ENCODE results near the gene UCP2. TPM values are rescaled to one million over a fixed set of nuclear protein-coding genes. Genes with fewer than 3 reads are reported as not detected.

Gene UCP2
- total and polyA plus RNA-seq, 10 of the 15 experiments (the other 5 are each of a cell fraction or from before 2014, with no cell fraction given) = 32.9 to 248 (median 154) TPM

- TF ChIP-seq, protein P1, sequence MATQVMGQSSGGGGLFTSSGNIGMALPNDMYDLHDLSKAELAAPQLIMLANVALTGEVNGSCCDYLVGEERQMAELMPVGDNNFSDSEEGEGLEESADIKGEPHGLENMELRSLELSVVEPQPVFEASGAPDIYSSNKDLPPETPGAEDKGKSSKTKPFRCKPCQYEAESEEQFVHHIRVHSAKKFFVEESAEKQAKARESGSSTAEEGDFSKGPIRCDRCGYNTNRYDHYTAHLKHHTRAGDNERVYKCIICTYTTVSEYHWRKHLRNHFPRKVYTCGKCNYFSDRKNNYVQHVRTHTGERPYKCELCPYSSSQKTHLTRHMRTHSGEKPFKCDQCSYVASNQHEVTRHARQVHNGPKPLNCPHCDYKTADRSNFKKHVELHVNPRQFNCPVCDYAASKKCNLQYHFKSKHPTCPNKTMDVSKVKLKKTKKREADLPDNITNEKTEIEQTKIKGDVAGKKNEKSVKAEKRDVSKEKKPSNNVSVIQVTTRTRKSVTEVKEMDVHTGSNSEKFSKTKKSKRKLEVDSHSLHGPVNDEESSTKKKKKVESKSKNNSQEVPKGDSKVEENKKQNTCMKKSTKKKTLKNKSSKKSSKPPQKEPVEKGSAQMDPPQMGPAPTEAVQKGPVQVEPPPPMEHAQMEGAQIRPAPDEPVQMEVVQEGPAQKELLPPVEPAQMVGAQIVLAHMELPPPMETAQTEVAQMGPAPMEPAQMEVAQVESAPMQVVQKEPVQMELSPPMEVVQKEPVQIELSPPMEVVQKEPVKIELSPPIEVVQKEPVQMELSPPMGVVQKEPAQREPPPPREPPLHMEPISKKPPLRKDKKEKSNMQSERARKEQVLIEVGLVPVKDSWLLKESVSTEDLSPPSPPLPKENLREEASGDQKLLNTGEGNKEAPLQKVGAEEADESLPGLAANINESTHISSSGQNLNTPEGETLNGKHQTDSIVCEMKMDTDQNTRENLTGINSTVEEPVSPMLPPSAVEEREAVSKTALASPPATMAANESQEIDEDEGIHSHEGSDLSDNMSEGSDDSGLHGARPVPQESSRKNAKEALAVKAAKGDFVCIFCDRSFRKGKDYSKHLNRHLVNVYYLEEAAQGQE (IDR thresholded peaks at IDR 0.05; ENCODE audit: low read depth, low read length) = no peak
- TF ChIP-seq, protein P2, sequence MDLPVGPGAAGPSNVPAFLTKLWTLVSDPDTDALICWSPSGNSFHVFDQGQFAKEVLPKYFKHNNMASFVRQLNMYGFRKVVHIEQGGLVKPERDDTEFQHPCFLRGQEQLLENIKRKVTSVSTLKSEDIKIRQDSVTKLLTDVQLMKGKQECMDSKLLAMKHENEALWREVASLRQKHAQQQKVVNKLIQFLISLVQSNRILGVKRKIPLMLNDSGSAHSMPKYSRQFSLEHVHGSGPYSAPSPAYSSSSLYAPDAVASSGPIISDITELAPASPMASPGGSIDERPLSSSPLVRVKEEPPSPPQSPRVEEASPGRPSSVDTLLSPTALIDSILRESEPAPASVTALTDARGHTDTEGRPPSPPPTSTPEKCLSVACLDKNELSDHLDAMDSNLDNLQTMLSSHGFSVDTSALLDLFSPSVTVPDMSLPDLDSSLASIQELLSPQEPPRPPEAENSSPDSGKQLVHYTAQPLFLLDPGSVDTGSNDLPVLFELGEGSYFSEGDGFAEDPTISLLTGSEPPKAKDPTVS (IDR thresholded peaks at IDR 0.05; ENCODE audit: low read depth, low read length) = no peak
- TF ChIP-seq EED (IDR thresholded peaks at IDR 0.05; ENCODE audit: low read depth) (no peak), SIX5 (IDR thresholded peaks at IDR 0.05; ENCODE audit: low read depth, low read length, severe bottlenecking) (peak; percentile 84), STAT3 (IDR thresholded peaks at IDR 0.05; ENCODE audit: low read depth, low read length) (no peak), YY1 (IDR thresholded peaks at IDR 0.05; ENCODE audit: low read depth, low read length) (peak; percentile 44; the same call in 1 of the 2 replicates), SP1 (IDR thresholded peaks at IDR 0.05; ENCODE audit: low read depth, low read length) (no peak), MXI1 (IDR thresholded peaks at IDR 0.05; ENCODE audit: low read depth, low read length) (peak; percentile 73), CBX3 (IDR thresholded peaks at IDR 0.05; ENCODE audit: borderline replicate concordance, low read depth) (no peak), LARP7 (IDR thresholded peaks at IDR 0.05) (0 out of 2 replicates have a peak, but pooled peaks have one; percentile 40)
These were observed 31.6 kb downstream of the UCP2 start, which contains the start of gene DNAJB13 (continued) for GRCh38 chr11:73950869-73951710.

Measured in GM12878 (cell line).